GM12872 (cell line): ENCODE data around the gene TXNDC5.

Source experiments
- TF ChIP-seq, protein P1 (sequence below): IDR thresholded peaks from 3 replicates; pipeline ENCODE4 v1.5.1; 2011; ENCODE audit warnings: low read depth, mild to moderate bottlenecking, low read length, moderate library complexity; ENCODE audit not compliant: insufficient read depth

TXNDC5 gene

DNA sequence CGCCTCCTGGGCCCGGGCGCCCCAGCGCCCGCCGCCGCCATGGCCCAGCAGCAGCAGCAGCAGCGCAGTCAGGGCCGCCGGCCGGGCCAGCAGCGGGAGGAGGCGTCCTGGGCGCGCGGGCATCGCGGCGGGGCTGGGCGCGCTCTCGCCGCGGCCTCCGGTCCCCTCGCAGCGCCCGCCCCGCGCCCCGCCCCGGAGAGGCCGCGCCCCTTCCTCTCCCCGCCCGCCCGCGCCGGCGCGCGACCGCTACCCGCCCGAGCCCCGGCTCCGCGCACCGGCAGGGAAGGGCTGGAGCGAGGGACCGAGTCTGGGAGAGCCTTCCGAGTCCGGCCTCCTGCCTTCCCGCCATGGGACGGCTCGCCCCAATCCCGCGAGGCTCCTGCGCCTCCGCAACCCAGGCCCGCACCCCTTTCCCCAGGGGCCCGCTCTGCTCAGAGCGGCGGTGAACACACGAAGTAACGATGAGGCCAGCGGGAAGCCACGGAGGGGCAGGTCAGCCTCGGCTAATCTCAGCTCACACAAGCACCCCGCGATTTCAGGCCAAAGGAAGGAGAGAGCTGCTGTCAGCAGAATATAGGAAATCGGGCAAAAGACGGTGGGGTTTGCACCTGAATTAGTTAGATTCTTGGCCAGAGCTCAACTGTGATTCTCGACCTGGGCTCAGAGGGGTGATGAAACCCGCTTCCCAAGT, at the start of gene TXNDC5:
TXNDC5 (minus strand) TSS at position 135 of the 691 bp plus-strand sequence; CDS start at position 123, 12 bp downstream.
- TF ChIP-seq, protein P1, sequence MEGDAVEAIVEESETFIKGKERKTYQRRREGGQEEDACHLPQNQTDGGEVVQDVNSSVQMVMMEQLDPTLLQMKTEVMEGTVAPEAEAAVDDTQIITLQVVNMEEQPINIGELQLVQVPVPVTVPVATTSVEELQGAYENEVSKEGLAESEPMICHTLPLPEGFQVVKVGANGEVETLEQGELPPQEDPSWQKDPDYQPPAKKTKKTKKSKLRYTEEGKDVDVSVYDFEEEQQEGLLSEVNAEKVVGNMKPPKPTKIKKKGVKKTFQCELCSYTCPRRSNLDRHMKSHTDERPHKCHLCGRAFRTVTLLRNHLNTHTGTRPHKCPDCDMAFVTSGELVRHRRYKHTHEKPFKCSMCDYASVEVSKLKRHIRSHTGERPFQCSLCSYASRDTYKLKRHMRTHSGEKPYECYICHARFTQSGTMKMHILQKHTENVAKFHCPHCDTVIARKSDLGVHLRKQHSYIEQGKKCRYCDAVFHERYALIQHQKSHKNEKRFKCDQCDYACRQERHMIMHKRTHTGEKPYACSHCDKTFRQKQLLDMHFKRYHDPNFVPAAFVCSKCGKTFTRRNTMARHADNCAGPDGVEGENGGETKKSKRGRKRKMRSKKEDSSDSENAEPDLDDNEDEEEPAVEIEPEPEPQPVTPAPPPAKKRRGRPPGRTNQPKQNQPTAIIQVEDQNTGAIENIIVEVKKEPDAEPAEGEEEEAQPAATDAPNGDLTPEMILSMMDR, result no peak

DNA sequence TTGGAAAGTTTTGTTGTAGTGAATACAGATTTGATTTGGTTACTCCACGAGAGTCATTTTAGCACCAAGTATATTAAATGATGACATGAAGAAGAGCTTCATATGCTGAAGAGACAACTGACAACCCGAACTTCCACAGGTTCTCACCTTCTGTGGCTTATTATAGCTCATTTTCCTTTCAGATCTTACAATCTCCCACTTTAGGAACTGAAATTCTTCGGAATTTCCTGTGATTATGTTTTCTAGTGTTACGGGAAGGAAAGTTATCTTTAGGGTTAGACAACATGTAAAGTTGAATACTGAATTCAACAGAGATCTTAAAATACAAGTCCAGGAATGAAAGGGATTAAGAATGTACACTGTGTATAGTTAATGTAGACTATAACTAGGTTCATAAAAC, 49.6 kb upstream of the TXNDC5 start:
- TF ChIP-seq, protein P1, result no peak

DNA sequence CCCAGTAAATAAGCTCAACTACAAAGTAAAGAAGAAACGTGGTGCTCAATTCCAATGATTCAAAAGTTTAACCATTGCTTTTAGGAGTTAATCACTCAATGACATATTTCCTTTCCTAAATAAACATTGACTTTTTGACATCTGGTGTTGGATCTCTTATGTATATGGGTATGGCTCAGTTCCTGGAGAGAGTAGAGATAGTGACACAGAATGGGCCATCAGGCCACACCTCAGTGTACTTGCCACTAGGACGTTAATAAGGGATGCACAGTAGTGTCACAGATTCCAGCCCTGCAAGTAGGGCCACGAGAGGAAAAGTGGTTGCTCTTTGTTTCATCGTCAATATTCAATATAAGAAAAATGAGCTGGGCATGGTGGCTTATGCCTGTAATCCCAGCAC, 48.9 kb upstream of the TXNDC5 start:
- TF ChIP-seq, protein P1, result no peak

DNA sequence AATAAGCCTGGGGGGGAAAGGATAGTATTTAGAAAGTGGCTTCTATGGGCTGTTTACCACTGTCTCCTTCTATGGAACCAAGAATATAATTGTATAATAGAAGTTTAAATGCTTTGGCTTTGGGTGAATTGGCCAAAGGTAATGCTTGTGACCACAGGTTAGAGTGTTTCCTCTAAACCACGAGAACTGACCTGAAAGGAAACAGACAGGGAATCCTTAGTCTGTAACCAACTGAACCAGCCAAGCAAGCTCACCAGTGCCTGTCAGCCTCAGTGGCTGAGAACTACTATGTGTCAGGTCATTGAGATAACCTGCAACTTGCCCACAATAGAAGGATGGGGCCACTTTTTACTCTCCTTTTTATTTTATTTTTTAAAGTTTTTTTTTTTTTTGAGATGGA, 47.9 kb upstream of the TXNDC5 start:
- TF ChIP-seq, protein P1, result no peak

DNA sequence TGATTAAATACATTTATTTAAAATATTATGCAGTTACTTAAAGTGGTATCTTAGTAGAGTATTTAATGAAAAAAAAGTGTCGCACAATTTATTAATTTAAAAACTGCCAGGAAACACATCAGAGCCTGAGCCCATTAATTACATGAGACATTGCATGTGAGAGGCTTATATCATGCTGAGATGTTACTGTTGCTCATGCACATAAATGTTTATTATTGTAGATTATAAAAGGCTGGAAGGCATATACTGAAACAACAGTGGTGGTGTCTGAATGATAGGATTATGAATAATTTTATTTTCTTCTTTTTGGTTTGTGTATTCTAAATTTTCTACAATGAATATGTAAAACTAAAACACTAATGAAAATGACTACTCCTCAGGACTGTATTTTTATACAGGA, 45.7 kb upstream of the TXNDC5 start:
- TF ChIP-seq, protein P1, result no peak

DNA sequence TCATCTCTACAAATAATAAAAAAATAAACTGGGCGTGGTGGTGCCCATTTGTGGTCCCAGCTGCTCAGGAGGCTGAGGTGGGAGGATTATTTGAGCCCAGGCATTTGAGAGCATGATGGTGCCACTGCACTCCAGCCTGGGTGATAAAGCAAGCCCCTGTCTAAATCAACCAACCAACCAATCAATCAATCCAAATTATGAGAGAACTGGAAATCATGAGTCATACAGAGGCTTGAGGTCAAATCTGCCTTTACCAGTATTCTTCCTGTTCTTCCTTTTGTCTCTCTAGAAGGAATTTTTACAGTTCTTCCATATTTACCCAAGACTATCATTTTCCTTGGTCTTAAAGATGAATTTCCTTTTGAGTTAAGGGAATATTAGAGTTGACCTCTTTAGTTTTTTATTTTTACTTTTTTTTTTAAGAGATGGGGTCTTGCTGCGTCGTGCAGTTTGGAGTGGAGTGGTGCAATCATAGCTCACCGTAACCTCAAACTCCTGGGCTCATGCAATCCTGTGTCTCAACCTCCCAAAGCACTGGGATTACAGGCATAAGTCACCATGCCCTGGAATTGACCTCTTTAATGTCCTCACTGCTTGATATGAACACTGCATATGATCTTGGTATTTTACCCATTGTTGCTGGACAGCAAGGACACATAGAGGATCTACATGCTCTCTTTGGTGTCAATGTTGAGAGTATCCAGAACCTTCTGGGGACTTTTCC, 44.1 kb upstream of the TXNDC5 start:
- TF ChIP-seq, protein P1, result no peak

DNA sequence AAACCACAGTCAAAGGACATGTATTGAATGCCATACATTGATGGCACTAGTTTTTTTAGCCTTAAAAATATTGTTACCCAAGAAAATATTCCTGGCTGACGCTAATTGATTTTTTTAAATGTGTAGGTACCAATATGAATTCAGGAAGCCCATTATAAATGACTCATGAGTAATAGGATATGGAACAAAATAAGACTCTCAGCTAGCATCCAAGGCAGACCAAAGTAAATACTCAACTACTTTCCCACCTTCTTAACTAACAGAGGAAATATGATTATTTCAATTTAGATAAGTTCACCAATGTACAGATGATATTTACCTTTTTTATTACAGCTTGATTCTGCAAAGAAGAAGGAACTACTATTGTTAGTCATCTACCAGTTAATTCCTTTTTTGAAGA, 43.2 kb upstream of the TXNDC5 start:
- TF ChIP-seq, protein P1, result no peak
